GM21723 (cell line): ENCODE measurements around the gene TRIM58.
A peak's percentile ranks its signal among the peaks of the same experiment; 100 is the strongest.

Experiments
- ATAC-seq: cut with Tn5 transposase; IDR thresholded peaks from one replicate; pipeline ENCODE4 v1.9.1; 2021; ENCODE audit warnings: mild to moderate bottlenecking, moderate library complexity; ENCODE audit not compliant: unreplicated experiment

The TRIM58 gene, protein sequence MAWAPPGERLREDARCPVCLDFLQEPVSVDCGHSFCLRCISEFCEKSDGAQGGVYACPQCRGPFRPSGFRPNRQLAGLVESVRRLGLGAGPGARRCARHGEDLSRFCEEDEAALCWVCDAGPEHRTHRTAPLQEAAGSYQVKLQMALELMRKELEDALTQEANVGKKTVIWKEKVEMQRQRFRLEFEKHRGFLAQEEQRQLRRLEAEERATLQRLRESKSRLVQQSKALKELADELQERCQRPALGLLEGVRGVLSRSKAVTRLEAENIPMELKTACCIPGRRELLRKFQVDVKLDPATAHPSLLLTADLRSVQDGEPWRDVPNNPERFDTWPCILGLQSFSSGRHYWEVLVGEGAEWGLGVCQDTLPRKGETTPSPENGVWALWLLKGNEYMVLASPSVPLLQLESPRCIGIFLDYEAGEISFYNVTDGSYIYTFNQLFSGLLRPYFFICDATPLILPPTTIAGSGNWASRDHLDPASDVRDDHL

DNA sequence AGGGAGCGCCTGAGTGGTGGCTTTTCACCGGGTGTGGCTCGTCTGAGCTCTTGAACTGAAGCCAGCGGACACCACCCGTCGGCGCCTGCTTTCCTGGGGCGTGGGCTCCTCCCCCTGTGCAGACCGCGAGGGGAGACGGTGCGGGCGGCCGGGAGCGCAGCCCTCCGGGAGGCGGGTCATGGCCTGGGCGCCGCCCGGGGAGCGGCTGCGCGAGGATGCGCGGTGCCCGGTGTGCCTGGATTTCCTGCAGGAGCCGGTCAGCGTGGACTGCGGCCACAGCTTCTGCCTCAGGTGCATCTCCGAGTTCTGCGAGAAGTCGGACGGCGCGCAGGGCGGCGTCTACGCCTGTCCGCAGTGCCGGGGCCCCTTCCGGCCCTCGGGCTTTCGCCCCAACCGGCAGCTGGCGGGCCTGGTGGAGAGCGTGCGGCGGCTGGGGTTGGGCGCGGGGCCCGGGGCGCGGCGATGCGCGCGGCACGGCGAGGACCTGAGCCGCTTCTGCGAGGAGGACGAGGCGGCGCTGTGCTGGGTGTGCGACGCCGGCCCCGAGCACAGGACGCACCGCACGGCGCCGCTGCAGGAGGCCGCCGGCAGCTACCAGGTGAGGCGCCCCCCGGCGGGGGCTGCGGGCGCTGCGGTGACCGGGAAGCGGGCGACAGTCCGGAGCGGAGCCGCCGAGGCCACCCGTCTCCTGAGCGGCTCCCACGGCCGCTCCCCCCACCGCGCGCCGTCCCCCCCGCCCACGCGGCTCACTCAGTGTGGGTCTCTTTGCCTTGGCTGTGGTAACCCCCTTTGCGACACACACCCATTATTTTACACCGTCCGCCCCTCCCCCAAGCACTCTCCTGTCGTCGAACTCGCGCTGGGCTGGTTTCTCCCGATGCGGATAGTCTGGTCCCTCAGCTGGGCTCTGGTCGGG lies at the start of gene TRIM58:
TSS of gene TRIM58 (plus strand) at position 119 of the 916 bp plus-strand sequence. CDS start at position 179, 60 bp downstream.
- ATAC-seq = peak; percentile 76

DNA sequence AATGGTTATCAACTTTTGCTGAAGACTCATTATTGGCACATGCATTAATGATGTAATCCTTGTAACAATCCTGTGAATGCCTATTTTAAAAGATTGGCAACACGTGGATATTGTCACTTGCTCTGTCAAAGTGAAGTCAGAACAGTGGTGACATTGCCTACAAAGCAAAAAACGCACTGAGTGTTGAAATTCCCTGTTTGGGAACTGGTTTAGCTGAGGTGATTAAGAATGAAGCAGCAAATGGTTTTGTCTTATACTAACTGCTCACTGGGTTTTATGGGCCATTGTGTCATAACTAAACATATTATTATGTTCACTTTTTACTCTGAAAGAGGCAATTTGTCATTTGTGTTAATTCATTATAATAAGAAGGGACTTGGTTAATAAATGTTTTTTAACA lies 44.4 kb upstream of the TRIM58 start:
- ATAC-seq = no peak

DNA sequence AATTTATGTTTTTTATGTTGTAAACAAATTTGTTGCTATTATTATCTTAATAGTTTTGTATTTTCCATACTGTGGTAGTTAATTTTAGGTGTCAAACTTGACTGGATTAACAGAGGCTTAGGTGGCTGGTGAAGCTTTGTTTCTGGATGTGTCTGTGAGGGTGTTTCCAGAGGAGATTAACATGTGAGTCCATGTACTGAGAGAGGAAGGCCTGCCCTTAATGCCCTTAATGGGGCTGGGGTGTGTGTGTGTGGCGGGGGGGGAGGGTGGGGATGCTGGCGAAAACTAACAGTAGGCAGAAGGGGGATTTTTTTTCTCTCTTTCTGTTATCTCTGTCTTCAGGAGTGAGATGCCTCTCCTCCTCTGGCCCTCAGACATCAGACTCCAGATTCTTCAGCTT lies 34.9 kb upstream of the TRIM58 start:
- no peak for ATAC-seq

DNA sequence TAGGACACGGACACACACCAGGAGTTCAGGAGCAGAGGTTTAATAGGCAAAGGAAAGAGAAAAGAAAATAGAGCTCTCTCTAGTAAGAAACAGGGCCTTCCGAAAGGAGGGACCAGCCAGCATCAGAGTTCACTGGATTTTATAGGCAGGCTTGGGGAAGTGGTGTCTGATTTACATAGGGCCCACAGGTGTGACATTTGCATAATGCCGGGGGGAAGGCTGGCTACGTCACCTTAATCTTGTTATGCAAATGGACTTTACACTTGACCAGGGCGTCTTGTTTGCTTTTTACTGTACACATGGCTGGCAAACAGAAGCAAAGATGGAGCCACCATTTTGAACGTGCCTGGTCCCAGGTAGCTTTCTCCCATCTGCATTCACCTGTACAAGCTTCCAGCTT lies 33.0 kb upstream of the TRIM58 start, which contains the start of gene OR14A16:
TSS of gene OR14A16 (minus strand) at position 97 of the 400 bp plus-strand sequence. CDS start 8,390 bp downstream, outside the sequence.
- no peak for ATAC-seq

DNA sequence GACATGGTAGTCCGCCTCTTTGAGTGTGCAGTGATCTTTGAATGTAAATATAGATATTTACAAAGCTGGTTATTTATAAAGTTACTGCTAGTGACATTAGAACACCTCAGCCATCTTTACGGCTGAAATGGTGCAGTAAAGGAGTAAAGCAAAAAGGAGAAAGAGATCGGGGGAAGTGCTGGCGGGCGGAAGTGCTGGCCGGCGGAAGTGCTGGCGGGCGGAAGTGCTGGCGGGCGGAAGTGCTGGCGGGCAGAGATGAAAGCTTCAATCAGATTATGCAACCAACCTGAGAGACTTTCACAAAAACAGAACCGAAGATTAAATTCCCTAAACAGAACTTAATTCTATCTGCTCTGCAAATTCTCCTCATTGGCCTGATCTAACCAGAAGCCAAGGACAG lies 31.6 kb upstream of the TRIM58 start:
- no peak for ATAC-seq

DNA sequence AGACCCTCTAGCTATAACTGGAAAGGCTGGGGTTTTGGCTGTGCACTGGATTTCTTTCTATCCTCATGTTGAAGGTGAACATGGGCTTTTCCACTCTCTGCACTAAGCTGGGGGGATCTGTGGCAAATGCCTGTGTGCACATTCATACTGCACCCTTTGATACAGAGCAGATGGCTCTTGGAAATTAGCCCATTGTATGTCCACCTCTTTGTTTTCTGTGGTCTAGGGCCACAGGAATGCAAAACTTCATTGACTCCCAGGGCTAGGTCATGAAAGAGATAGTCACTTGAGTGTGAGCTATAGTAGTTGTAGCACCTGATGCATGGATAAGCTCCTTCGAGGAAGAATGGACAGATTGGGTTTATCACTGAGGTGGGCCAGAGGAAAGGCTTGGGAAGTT lies 27.3 kb upstream of the TRIM58 start:
- ATAC-seq = no peak

DNA sequence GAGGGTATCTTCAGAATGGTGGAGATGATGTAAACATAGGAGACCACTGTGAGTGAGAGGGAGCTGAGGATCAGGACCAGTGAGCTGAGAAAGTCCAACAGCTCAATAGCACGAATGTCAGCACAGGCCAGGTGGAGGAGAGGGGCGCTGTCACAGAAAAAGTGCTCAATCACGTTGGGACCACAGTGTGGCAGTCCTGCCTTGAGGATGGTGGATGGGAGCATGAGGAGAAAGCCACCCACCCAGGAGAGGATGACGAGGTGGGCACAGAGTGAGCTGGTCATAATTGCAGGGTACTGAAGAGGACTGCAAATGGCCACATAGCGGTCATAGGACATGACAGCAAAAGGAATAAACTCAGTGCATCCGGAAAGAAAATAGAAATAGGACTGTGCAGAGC lies 23.4 kb upstream of the TRIM58 start:
- no peak for ATAC-seq

DNA sequence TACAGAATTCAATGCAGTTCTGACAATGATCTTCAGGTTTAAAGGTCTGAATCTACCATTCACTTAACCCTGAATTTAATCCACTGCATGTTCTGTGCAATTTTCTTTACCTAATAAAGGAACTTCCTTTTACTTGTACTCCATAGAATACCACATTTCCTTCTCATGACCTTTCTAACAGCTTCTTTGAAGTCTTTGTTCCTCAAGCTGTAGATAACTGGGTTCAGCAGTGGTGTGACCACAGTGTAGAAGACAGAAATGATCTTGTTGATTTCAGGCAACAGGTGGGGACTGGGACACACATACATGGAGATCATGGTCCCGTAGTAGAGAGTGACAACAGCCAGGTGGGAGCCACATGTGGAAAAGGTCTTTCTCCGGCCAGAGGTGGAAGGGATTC lies 16.2 kb upstream of the TRIM58 start:
- no peak for ATAC-seq

DNA sequence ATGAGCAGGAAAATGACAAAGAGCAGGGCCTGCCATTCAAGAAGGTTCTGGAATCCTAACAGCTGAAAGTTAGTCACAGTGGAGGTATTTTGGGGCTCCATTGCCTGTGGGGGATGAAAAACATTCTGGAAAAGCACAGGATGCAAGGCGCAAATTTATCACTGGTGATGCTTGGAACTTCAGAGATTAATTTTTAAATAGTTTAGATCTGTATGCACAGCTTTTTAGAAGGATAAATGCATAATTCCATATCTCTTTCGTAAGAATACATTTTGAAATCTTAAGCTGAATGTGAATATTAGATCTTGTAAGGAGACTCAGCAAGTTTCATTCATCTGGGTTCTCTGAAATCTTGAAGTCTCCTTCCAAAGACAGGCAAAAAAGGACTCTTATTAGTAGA lies 15.2 kb upstream of the TRIM58 start, which contains the start of gene OR11L1:
TSS of gene OR11L1 (minus strand) at position 101 of the 400 bp plus-strand sequence. CDS start at position 101, 0 bp downstream.
- ATAC-seq = no peak

DNA sequence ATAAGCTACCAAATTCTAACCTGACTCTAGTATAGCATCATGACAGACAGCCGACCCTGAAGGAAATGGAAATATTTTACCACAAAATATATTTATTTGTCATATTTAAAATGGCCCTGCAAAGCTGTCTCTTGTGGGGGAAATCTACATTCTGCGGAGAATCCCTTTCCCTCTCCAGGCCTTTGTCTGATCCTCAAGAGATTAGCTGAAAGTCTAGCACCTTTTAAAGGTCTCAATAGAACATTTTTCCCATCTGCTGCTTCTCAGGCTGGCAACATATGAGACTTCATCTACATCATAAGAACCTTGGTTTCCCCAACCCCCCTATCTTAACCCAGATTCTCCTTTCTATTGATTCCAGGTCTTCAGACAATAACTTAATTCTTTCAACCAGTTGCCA lies 13.6 kb upstream of the TRIM58 start:
- no peak for ATAC-seq

DNA sequence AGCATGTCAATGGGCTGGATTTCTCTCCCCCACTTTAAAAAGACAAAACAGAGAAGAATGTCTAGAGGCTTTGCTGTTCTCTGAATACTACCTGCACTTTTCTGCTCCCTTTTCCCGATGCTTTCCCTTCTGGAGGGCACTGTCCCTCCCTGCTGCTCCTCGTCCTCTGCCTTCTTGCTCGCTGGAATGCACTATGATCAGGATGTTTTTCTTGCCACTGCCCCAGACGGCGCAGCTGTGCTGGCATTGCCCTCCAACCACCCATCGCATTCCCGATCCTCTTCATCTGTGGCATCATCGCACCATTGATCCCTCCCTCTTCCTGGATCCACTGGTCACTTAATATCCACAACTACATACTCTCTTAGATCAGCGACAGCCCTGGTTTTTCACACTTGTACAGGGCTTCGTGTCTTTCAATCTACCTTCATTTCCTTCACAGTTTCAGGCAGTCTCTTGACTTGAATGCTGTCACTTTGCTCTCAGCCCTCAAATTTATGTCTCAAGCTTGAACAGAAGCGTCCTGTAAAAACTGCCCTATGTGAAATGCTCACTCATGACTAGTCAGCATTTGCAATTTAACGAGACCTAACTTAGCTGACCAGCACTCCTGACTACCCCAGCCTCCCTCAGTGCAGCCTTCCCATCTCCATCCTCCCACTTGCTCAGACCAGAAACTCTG lies 11.8 kb upstream of the TRIM58 start:
- no peak for ATAC-seq

DNA sequence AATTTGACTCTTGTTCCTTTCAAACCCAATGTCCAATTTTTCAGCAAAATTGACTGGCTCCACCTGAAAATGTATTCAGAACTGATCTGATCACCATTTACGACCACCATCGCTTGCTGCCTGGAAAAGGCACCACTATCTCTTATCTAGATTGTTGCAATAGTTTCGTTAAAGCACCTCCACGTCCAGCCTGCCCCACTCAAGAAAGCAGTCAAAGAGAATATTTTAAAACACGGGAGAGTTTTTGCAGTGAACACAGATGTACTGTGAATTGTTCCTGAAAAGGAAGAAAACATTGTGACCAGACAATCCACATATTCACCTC lies 11.3 kb upstream of the TRIM58 start:
- no peak for ATAC-seq

DNA sequence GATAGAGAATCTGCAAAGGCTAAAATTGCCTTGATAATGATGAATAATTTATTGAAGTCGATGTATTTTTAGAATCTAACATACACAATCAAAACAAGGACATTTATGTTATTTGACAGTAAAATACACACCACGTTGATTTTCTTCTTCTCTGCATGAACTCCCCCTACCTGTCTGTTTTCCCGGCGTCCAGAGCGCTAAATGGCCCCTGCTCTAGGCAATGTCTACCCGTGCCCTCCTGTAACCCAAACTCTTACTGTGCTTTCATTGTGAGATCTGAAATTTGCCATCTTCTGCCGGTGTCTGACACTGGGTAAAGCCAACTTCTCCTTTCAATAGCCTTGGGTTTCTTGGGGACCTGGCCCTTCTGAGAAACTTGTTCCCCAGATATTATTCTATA lies 8.6 kb upstream of the TRIM58 start:
- ATAC-seq = no peak

DNA sequence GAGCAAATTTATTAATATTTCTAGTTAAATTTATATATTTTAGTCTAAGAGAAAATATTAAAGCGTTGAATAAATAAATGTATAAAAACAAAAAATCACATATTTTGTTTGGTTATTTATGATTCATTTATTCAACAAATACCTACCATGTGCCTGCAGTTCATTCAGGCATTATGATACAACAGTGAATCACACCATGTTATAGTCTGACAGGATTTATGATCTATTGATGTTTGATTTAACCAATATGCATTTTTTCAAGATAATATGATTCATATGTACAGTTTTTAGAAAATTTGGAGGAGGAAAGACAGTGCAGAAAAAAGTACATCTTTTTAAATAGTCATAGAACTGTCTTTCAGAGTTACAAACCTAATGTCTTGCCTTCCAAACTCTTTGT lies 7.4 kb upstream of the TRIM58 start:
- ATAC-seq = no peak

DNA sequence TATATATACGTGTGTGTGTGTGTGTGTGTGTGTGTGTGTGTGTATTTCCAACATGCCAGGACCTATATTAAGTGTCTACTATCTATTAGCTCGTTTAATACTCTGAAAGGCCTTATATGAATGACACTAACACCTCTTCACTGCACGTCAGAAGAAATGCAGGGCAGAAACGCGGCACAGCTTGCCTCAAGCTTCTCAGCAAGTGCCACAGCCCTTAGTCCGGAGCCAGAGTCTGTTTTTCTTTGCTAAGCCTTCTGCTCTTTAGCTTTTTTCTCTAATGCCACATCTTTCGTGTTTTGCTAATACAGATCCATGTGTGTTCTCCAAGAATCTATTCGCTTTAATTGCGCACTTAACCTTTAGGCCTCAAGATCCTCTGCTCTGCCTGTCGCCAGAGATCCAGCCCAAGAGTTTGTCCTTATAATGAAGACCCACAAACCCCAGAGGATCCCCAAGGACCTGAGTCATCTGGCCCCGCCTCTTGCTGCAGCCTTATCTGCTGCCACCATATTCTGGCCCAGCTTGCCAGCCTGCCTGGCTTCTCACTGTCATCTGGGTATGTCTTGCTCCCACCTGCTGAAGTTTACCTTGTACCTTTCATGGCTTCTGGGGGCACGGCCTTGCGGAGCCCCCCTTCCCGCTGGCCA lies 2.0 kb upstream of the TRIM58 start:
- ATAC-seq = no peak

DNA sequence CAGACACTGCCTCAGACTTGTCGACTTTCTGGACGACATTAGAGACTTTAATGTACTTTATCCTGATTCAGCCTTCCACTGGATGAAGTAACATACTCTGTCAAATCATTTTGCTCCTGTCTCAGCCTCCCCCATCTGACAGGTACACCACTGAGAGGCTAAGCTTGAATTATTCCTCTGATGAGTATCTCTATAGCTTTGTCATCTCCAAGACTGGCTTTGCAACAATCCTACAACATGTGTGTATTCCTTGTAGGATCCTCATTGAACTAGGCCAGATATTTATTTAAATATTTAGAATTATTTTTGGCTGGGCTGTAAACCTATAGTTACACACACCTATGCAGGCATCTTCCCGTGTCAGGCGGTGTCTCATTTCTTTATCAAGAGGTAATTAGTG lies 1.1 kb upstream of the TRIM58 start:
- no peak for ATAC-seq

DNA sequence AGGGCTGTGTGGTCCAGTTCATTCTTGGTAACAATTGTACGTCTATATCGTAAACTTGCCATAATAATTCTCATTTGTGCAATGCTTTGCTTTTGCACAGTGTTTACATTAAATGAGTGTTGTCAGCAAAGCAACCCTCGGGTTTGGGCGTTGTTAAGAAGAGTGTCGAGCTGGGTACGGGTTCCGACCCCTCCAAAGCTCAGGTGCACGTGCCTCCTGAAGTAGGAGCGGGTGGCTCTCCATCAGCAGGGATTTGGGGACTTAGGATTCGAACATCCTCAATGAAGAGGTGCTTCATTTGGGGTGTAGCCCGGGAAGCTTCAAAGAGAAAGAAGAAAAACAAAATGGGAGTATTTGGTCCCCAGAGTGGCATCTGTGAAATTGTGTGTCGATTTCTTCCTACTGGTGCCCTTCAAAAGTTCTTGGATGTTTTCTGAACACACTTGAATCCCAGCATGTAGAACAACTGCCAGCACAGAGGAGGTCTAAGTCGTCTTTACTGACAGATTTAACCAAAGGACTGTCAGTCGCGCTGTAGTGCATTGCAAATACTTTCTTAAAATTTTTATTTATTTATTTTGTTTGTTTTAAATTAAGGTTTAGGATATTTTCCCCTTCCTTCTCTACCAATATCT lies 1.1 kb downstream of the TRIM58 start:
- ATAC-seq = no peak

DNA sequence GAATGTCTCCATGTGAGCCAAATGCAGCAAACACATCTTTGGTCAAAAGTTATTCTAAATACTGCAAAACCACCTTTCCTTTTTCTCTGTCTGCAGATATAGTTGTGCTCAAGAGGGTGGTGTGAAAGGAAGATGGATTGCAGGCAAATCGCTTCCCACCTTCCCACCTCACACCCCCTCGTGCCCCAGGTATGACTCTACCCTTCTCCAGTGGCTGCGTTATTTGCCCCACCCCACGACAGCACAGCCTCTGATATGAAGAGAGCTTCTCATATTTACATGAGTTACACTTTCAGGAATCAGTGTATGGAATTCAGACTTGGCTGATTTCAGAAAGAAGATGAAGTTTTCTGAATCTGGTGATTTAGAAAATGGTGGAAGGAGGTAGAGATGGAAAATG lies 5.8 kb downstream of the TRIM58 start:
- no peak for ATAC-seq

DNA sequence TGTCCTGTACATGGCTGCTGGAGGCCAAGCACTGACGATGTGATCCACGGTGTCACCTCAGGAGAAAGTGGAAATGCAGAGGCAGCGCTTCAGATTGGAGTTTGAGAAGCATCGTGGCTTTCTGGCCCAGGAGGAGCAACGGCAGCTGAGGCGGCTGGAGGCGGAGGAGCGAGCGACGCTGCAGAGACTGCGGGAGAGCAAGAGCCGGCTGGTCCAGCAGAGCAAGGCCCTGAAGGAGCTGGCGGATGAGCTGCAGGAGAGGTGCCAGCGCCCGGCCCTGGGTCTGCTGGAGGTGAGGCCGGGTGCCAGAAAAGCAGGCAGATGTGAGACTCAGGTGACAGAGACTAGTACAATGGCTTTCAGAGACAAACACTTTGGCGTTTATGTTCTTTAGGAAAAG lies 7.7 kb downstream of the TRIM58 start:
- ATAC-seq = no peak

DNA sequence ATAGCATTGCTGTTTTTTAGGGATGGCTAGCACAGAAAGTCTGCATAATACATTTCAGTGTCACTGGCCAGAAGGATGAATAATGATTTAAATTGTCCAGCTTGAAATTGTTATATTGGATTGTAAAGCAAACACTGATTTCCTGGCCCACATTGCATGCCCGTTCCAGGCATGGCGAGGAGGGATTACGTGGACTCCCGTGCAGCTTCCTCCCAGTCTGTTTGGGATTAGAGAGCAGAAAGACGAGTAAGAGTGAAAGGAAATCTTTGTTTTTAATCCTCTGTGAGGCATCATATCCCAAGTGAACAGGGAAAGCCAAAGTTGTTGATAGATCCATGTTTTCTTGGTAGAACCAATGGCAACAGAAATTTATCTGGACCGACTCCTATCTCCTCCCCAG lies 8.4 kb downstream of the TRIM58 start:
- no peak for ATAC-seq
